AG09319 (cell line): ENCODE measurements around the gene KSR1.
A peak's percentile ranks its signal among the peaks of the same experiment; 100 is the strongest.

Experiments used
- DNase-seq: peaks from one replicate; pipeline ENCODE4 v3.0.0-alpha.2; 2010; ENCODE audit warnings: low read depth; ENCODE audit errors: extremely low read depth
- CTCF ChIP-seq: IDR thresholded peaks from 2 replicates; pipeline ENCODE4 v1.5.1; 2011; ENCODE audit warnings: low read depth, mild to moderate bottlenecking, inconsistent platforms, low read length, moderate library complexity

Gene KSR1

GRCh38 chr17:27488231-27488630 lies 32.0 kb downstream of the KSR1 start:
- DNase-seq: no peak
- TF ChIP-seq CTCF: no peak

GRCh38 chr17:27489045-27489715 lies 32.9 kb downstream of the KSR1 start:
- peak; percentile 42 for DNase-seq
- no peak for TF ChIP-seq CTCF

- no peak for DNase-seq
- TF ChIP-seq CTCF: no peak
Observed at GRCh38 chr17:27490391-27490790, 34.1 kb downstream of the KSR1 start.

- TF ChIP-seq CTCF: no peak
Observed at GRCh38 chr17:27491713-27492190, 35.5 kb downstream of the KSR1 start.

GRCh38 chr17:27492470-27492869 lies 36.2 kb downstream of the KSR1 start:
- TF ChIP-seq CTCF: no peak

More at GRCh38 chr17:27491713-27492190, 35.5 kb downstream of the KSR1 start:
- no peak for DNase-seq

GRCh38 chr17:27493088-27493487 lies 36.8 kb downstream of the KSR1 start:
- TF ChIP-seq CTCF: no peak
- DNase-seq: no peak

More at GRCh38 chr17:27492470-27492869, 36.2 kb downstream of the KSR1 start:
- DNase-seq: no peak

GRCh38 chr17:27494192-27495091 lies 38.2 kb downstream of the KSR1 start:
- peak; percentile 35 for DNase-seq
- TF ChIP-seq CTCF: peak; percentile 42
